GM23338 (cell line): ENCODE results near the gene WAPL.

Source experiments
- EZH2 ChIP-seq: fragments of 200-600 bp; sonication (generic); IDR thresholded peaks from one replicate; pipeline ENCODE4 v1.8.0; 2017; ENCODE audit warnings: antibody characterized with exemption, mild to moderate bottlenecking, low read depth; ENCODE audit not compliant: unreplicated experiment
- REST ChIP-seq: IDR thresholded peaks from one replicate; pipeline ENCODE4 v1.6.1; 2018; ENCODE audit warnings: antibody characterized with exemption; ENCODE audit not compliant: unreplicated experiment
- TF ChIP-seq, protein P1 (sequence below), 2 experiments: fragments of 200-600 bp in 1 of 2; sonication (generic) in 1 of 2; conservative IDR thresholded peaks; 2 replicates each; pipeline versions ENCODE4 v1.5.1 to v1.6.1; 2016 to 2017; ENCODE audit warnings: antibody characterized with exemption in 2 of 2, low read depth in 2 of 2, mild to moderate bottlenecking in 2 of 2, moderate library complexity in 1 of 2

DNA sequence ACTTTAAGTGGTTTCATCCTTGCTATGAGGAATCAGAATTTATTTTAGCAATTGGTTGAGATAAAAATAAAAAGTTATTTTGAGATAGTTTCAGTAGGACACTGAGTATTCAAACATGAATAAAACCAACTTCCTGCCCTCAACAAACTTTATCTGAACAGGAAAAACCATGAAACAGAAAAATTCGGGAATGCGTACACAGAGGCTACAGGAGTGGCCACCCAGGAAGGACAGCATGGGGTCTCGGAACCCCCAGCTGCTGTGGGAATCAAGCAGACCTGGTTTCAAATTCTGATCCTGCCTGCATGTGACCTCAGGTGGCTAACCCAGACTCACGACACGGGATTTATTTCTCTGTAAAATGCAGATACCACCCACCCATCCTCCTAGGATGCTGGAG, 106.0 kb downstream of the WAPL start:
- TF ChIP-seq, protein P1, sequence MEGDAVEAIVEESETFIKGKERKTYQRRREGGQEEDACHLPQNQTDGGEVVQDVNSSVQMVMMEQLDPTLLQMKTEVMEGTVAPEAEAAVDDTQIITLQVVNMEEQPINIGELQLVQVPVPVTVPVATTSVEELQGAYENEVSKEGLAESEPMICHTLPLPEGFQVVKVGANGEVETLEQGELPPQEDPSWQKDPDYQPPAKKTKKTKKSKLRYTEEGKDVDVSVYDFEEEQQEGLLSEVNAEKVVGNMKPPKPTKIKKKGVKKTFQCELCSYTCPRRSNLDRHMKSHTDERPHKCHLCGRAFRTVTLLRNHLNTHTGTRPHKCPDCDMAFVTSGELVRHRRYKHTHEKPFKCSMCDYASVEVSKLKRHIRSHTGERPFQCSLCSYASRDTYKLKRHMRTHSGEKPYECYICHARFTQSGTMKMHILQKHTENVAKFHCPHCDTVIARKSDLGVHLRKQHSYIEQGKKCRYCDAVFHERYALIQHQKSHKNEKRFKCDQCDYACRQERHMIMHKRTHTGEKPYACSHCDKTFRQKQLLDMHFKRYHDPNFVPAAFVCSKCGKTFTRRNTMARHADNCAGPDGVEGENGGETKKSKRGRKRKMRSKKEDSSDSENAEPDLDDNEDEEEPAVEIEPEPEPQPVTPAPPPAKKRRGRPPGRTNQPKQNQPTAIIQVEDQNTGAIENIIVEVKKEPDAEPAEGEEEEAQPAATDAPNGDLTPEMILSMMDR (conservative IDR thresholded peaks at IDR 0.05; ENCODE audit: low read depth in 2 of 2) = no peak
- TF ChIP-seq EZH2 (no peak), REST (no peak)
